Calu3 (cell line): ENCODE data around the gene MINDY2. TPM values are rescaled to one million over a fixed set of nuclear protein-coding genes. Genes with fewer than 3 reads are reported as not detected.

Experiments
- BruUV-seq: library from RNA; stranded (reverse); fragments of 400-500 nt; replicated peaks from 2 replicates; lab custom pipeline; 2021; lab: Mats Ljungman, UMichigan
- CTCF ChIA-PET: fragments of 300-600 bp; sonication (Branson Sonifier 250); formaldehyde crosslinking; loops from one replicate; lab custom pipeline; 2022; ENCODE audit warnings: antibody characterized with exemption; lab: Charles Lee
- DNase-seq: peaks from one replicate; pipeline ENCODE4 v3.0.0; 2022
- H3K27ac Mint-ChIP-seq: one replicate; pipeline ENCODE4 v1.8.0; 2022; ENCODE audit warnings: mixed read lengths; ENCODE audit not compliant: unreplicated experiment
- H3K27me3 Mint-ChIP-seq: one replicate; pipeline ENCODE4 v1.8.0; 2022; ENCODE audit warnings: mixed read lengths; ENCODE audit not compliant: unreplicated experiment
- H3K36me3 Mint-ChIP-seq: one replicate; pipeline ENCODE4 v1.8.0; 2022; ENCODE audit warnings: mild to moderate bottlenecking, moderate library complexity, mixed read lengths; ENCODE audit not compliant: insufficient read depth, unreplicated experiment
- H3K4me1 Mint-ChIP-seq: one replicate; pipeline ENCODE4 v1.8.0; 2022; ENCODE audit warnings: mild to moderate bottlenecking, low read depth, mixed read lengths; ENCODE audit not compliant: unreplicated experiment
- H3K4me3 Mint-ChIP-seq: one replicate; pipeline ENCODE4 v1.8.0; 2022; ENCODE audit warnings: mild to moderate bottlenecking, low read depth, moderate library complexity, mixed read lengths; ENCODE audit not compliant: unreplicated experiment
- H3K9me3 Mint-ChIP-seq: one replicate; pipeline ENCODE4 v1.8.0; 2022; ENCODE audit warnings: low read depth, mixed read lengths; ENCODE audit not compliant: unreplicated experiment
- intact Hi-C: fragments of 100-400 bp; cut with micrococcal nuclease; formaldehyde crosslinking; loops from one replicate; pipeline ENCODE4 v1.10.0; 2022; ENCODE audit not compliant: unreplicated experiment
- total RNA-seq: library from RNA; stranded (reverse); gene quantifications from 2 replicates; pipeline ENCODE4 v1.2.3, GENCODE V29; 2022
- TF ChIP-seq, protein P1 (sequence below): fragments of 200-600 bp; IDR thresholded peaks from one replicate; pipeline ENCODE4 v1.8.0; 2022; ENCODE audit warnings: antibody characterized with exemption; ENCODE audit not compliant: unreplicated experiment

The MINDY2 gene
- total RNA-seq, 1 experiment from 2014 or later, result 59.0 TPM

DNA sequence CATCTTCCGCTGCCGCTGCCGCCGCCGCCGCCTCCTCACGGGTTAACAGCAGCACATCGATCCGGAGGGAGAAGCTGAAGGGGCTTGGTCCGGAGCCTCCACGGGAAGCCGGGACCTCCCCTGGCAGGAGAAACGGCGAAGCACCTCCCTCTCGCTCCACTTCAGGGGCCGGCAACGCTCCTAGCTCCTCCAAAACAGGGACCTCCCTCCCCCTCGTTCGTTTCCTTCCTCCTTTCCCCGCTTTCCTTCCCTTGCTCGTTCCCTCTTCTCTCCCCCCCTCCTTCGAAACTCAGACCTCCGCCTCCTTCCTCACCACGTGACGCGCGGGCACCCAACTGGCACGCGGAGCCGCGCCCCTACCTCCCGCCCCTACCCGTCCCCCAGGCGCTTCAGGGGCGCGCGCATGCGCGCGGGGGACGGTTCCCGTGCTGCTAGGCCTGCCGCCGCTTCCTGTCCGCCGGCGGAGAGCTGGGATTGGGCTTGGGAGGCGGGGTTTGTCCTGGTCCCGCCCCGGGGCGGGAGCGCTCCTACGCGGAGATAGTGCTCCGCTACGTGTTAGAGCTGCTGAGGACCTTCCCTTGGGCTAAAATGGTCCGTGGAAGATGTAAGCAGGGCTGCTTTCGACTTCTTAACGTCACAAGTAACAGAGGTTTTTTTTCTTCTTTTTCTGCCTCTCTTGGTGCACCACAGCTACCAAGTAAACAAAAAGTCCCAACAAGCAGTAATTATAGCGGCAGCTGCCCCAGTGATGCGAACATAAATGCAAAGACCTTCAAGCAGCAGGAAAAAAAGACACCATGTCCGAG lies 21.4 kb upstream of the MINDY2 start, which contains the start of gene ADAM10:
Gene ADAM10, minus strand, starts transcription at position 176 of the 806 bp plus-strand sequence. Its CDS starts 173 bp downstream, at position 3.
- H3K36me3 Mint-ChIP-seq, result peaks cover 26% of the 10 kb centered on the region
- H3K4me3 Mint-ChIP-seq, result peak within 1 kb of the TSS; percentile 88
- intact Hi-C loops, result loop anchor here (5.0 to 10.0 kb wide), 2 partner anchors 285 to 477 kb away; no protein-coding TSS in a partner anchor
- DNase-seq, result peak; percentile 99
- TF ChIP-seq, protein P1, sequence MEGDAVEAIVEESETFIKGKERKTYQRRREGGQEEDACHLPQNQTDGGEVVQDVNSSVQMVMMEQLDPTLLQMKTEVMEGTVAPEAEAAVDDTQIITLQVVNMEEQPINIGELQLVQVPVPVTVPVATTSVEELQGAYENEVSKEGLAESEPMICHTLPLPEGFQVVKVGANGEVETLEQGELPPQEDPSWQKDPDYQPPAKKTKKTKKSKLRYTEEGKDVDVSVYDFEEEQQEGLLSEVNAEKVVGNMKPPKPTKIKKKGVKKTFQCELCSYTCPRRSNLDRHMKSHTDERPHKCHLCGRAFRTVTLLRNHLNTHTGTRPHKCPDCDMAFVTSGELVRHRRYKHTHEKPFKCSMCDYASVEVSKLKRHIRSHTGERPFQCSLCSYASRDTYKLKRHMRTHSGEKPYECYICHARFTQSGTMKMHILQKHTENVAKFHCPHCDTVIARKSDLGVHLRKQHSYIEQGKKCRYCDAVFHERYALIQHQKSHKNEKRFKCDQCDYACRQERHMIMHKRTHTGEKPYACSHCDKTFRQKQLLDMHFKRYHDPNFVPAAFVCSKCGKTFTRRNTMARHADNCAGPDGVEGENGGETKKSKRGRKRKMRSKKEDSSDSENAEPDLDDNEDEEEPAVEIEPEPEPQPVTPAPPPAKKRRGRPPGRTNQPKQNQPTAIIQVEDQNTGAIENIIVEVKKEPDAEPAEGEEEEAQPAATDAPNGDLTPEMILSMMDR, result no peak
- H3K27me3 Mint-ChIP-seq, result no peaks in the 10 kb centered on the region
- H3K9me3 Mint-ChIP-seq, result no peaks in the 10 kb centered on the region
- no TSS peak for BruUV-seq
- CTCF ChIA-PET, result interaction anchor here (0.6 to 1.5 kb wide), 16 partner anchors 9 to 1376 kb away, joined by 3 to 17 read pairs (median 3); partner anchors contain the start of genes GCNT3 and MINDY2
- H3K4me1 Mint-ChIP-seq, result peaks cover 5% of the 10 kb centered on the region
- H3K27ac Mint-ChIP-seq, result peak within 1 kb of the TSS; percentile 87

DNA sequence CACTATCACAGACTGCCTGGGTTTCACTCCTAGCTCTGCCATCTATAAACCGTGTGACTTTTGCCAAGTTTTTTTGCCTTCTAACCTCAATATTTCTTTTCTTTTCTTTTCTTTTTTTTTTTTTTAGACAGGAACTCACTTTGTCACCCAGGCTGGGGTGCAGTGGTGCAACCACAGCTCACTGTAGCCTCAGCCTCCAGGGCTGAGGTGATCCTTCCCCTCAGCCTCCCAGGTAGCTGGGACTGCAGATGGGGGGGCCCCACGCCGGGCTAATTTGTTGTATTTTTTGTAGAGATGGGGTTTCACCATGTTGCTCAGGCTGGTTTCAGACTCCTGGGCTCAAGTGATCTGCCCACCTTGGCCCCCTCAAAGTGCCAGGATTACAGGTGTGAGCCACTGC lies 18.4 kb upstream of the MINDY2 start:
- intact Hi-C loops, result no loop called here

DNA sequence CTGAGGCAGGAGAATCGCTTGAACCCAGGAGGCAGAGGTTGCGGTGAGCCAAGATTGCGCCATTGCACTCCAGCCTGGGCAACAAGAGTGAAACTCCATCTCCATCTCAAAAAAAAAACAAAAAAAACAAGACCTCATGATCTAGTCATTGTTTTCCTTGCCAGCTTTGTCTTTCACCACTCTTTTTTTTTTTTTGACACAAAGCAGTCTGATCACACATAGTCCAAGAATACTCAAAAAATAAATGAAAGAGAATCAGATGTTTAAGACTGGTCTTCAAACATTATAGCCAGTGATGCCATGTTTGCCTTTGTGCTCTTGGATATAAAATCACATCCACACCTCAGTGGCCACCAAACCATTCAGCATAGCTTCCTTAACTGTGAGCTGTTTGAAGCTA lies 15.8 kb upstream of the MINDY2 start:
- peaks cover 12% of the 10 kb centered on the region for H3K4me1 Mint-ChIP-seq
- H3K36me3 Mint-ChIP-seq, result no peaks in the 10 kb centered on the region
- no peak for DNase-seq
- intact Hi-C loops, result no loop called here
- CTCF ChIA-PET, result interaction anchor here (0.6 to 1.6 kb wide), 4 partner anchors 13 to 208 kb away, joined by 3 to 7 read pairs (median 5); partner anchors contain the start of gene MINDY2
- TF ChIP-seq, protein P1, result no peak
- no TSS peak for BruUV-seq
- no peaks in the 10 kb centered on the region for H3K9me3 Mint-ChIP-seq
- H3K27ac Mint-ChIP-seq, result no peak overlapping the region
- H3K27me3 Mint-ChIP-seq, result no peaks in the 10 kb centered on the region
- no peak overlapping the region for H3K4me3 Mint-ChIP-seq

More for the DNA sequence above, 18.4 kb upstream of the MINDY2 start:
- Mint-ChIP-seq H3K4me3 (no peak overlapping the region), H3K9me3 (no peaks in the 10 kb centered on the region), H3K4me1 (peaks cover 12% of the 10 kb centered on the region), H3K36me3 (peaks cover 26% of the 10 kb centered on the region), H3K27me3 (no peaks in the 10 kb centered on the region), H3K27ac (no peak overlapping the region)
- BruUV-seq, result no TSS peak
- TF ChIP-seq, protein P1, result no peak
- CTCF ChIA-PET, result interaction anchor here (0.5 to 0.6 kb wide), 2 partner anchors 282 to 382 kb away, joined by 3 to 6 read pairs; no protein-coding TSS in a partner anchor
- DNase-seq, result no peak

DNA sequence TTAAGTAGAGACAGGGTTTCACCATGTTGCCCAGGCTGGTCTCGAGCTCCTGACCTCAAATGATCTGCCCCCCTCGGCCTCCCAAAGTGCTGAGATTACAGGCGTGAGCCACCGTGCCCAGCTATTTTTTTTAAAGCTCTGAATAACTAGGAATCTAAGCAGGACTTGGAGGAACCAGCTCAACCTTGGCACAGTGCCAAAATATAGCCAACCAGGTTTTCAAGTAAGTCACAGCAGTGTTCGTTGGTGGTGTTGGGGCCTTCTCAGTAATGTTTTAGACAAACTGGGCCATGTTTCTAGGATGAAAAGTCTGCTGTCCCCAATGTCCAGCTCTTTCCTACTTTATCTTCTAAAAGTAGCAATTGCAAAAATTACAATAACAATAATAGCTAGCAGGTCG lies 15.1 kb upstream of the MINDY2 start:
- BruUV-seq, result no TSS peak
- no peaks in the 10 kb centered on the region for H3K27me3 Mint-ChIP-seq
- TF ChIP-seq, protein P1, result no peak
- intact Hi-C loops, result no loop called here
- H3K36me3 Mint-ChIP-seq, result no peaks in the 10 kb centered on the region
- peak; percentile 40 for DNase-seq
- no peak overlapping the region for H3K4me3 Mint-ChIP-seq
- no peaks in the 10 kb centered on the region for H3K9me3 Mint-ChIP-seq
- CTCF ChIA-PET, result interaction anchor here (0.7 to 1.6 kb wide), 4 partner anchors 13 to 528 kb away, joined by 3 to 7 read pairs (median 5); partner anchors contain the start of gene MINDY2
- peaks cover 12% of the 10 kb centered on the region for H3K4me1 Mint-ChIP-seq
- no peak overlapping the region for H3K27ac Mint-ChIP-seq
